GM21528 (cell line): ENCODE results near the gene RNH1.

ENCODE experiments used
- ATAC-seq: cut with Tn5 transposase; IDR thresholded peaks from one replicate; pipeline ENCODE4 v1.9.1; 2021; ENCODE audit warnings: mild to moderate bottlenecking, moderate library complexity; ENCODE audit not compliant: unreplicated experiment, low FRiP score

Gene RNH1

GRCh38 chr11:506995-507726 lies at the start of gene RNH1:
TSS of gene RNH1 (minus strand) at chr11:507242. CDS start at chr11:502162, 5,080 bp downstream.
- peak; percentile 44 for ATAC-seq

GRCh38 chr11:555780-556661 lies 49.0 kb upstream of the RNH1 start:
- no peak for ATAC-seq

GRCh38 chr11:555227-555779 lies 48.3 kb upstream of the RNH1 start:
- no peak for ATAC-seq

GRCh38 chr11:554428-555226 lies 47.6 kb upstream of the RNH1 start:
- no peak for ATAC-seq

- no peak for ATAC-seq
Observed at GRCh38 chr11:553988-554340, 46.9 kb upstream of the RNH1 start.

GRCh38 chr11:553083-553987 lies 46.3 kb upstream of the RNH1 start:
- ATAC-seq = no peak

GRCh38 chr11:551596-551995 lies 44.6 kb upstream of the RNH1 start:
- no peak for ATAC-seq

- ATAC-seq = no peak
Observed at GRCh38 chr11:551131-551530, 44.1 kb upstream of the RNH1 start.

- no peak for ATAC-seq
Observed at GRCh38 chr11:550746-551085, 43.7 kb upstream of the RNH1 start.

- ATAC-seq = no peak
Observed at GRCh38 chr11:550021-550745, 43.1 kb upstream of the RNH1 start.

GRCh38 chr11:548700-549603 lies 41.9 kb upstream of the RNH1 start:
- no peak for ATAC-seq

- ATAC-seq = no peak
Observed at GRCh38 chr11:545171-545570, 38.1 kb upstream of the RNH1 start.

- no peak for ATAC-seq
Observed at GRCh38 chr11:544817-545166, 37.8 kb upstream of the RNH1 start.

- ATAC-seq = no peak
Observed at GRCh38 chr11:541433-541885, 34.4 kb upstream of the RNH1 start.

- ATAC-seq = no peak
Observed at GRCh38 chr11:540583-541432, 33.8 kb upstream of the RNH1 start.

GRCh38 chr11:539971-540481 lies 33.0 kb upstream of the RNH1 start:
- no peak for ATAC-seq

GRCh38 chr11:538431-539051 lies 31.5 kb upstream of the RNH1 start:
- no peak for ATAC-seq
